Activated CD4-positive, alpha-beta T cell treated with anti-CD3 and anti-CD28 coated beads, Interleukin-2, amount 50 U/mL, for 16 hours (primary cell): Measurements from ENCODE around the gene WBP11.
A peak's percentile ranks its signal among the peaks of the same experiment; 100 is the strongest.

ENCODE experiments used
- DNase-seq: peaks from one replicate; pipeline ENCODE4 v3.0.0-alpha.2; 2020

The WBP11 gene

DNA sequence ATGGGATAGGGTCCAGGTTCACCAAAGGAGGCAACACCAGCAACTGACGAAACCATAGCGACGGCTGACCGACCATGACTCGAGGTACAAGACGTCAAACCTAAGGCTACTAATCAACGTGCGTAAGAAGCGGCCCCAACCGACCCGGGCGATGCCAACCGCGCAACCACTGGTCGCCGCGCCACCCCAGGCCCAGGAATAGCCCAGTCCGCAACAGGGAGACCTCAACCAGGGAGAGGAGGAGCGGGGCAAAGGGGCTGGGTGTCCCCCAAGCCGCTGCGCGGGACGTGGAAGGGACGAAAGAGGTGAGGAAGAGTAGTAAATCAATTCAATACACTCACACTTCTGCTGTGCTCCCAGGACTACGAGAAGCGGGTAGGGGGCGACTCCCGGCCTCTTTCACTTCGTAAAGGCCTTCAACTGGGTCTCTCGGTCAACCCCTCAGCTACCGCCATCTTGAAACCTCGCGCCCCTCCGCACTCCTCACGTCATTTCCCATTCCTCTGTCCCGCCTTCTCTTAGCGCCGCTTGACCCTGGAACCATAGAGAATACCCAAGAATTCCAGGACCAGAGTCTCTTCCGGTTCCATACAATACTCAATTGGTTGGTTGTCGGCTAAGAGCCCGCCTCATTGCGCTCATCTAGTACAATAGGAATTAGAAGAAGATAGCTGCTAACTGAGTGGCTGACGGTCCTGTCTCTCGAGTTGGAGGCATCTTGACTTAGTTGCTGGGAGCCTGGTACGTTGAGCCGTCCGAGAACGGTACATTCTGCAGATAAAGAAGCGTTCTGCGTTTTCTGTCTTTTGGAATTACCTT lies at the start of gene WBP11, which contains the start of gene C12orf60:
Gene WBP11 (minus strand): TSS at position 468 of the 819 bp plus-strand sequence. CDS start 2,095 bp downstream, outside the sequence.
Gene C12orf60 (plus strand): TSS at position 660 of the 819 bp plus-strand sequence. CDS start 19,266 bp downstream, outside the sequence.
- DNase-seq, result peak; percentile 97

DNA sequence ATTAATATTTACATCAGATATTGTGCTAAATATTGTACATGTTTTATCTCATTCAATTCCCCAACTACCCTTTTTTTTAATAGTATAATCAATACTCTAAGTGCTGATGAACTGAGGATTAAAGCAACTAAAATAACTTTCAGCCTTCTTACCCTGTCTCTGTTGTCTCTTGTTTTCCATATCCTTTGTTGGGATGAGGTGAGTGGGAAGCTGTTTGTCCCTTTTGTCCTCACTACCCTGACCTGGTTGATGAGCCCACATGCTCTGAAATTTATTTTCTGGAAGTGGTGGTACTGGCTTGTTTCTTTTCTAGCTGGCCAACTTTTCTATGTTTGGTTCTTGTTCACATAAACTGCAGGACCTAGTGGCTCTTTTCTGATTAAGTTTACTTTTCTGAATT lies 49.6 kb upstream of the WBP11 start:
- DNase-seq, result no peak

DNA sequence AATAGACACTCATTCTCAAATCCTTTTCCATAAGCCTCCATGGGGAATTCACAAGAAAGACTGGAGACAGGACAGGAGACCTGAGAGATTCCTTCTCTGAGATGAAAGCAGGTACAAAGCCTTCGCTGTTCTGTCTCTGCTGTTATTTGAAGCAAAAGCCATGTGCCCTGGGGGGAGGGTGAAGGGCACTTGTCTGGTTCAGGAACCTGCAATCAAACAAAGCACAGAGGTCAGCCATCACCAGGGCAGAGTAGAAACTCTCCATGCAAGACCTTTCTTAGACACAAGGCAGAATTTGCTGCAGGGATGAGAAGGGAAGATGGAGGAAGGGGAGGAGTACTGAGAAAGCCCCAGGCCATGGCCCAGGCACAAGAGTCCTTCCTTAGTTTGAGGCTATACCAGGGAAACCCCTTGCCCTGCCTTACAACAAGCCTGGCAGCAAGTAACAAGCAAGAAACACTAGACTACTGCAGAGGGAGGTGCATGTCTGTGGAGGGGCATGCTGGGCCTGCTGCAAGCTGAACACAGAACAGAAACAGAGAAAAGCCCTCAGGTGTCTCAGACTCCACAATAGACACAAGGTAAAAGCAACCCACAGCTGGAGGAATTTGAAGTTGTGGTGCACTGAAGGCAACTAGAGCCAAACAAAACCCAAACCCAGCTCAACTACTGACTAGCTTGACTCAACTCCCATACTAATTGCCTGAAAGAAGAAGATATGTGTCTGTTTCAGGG lies 47.8 kb upstream of the WBP11 start:
- DNase-seq, result no peak

DNA sequence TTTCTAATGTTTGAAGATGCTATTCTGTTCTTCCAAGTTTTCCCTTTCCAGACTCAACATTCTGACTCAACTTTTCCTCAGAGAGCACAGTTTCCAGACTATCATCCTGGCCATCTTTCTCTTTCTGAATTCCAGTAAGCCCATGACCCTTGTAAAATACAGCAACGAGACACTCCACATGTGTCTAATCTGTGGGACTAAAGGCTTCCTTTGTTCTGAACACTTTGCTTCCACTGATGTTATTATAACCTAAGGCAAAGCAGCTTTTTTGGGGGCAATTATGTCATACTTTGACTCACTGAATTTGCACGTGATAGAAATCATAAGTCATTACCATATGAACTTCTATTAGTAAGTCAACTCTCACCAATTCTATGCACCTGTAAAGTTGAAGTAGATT lies 46.4 kb upstream of the WBP11 start:
- no peak for DNase-seq

DNA sequence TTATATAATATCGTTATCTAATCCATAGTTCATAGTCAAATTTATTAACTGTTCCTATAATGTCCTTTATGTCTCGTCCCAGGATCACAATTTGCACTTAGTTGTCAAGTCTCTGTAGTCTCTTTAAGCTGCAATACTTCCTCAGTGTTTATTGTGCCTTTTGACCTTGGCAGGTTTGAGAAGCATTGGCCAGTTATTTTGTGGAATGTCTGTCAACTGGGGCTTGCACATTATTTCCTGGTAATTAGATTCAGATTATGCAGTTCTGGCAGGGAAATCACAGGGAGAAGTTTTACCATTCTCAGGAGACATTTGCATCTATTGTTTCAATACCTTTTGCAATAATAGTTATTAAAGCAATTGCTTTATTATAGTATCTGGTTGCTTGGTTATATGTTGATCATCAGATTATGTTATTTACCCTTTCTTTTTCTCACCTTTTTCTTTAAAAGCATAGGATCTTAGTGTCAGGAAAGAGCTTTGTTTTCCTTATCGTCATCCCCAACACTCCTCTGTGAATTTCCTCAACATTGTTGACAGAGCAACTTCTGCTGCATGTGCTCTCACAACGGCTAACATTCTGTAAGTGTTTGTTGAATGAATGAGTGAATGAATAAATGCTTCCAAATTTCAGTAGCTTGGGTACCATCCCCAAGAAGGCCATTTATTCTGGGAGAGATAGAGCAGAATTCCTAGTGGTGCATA lies 43.8 kb upstream of the WBP11 start:
- DNase-seq, result no peak

DNA sequence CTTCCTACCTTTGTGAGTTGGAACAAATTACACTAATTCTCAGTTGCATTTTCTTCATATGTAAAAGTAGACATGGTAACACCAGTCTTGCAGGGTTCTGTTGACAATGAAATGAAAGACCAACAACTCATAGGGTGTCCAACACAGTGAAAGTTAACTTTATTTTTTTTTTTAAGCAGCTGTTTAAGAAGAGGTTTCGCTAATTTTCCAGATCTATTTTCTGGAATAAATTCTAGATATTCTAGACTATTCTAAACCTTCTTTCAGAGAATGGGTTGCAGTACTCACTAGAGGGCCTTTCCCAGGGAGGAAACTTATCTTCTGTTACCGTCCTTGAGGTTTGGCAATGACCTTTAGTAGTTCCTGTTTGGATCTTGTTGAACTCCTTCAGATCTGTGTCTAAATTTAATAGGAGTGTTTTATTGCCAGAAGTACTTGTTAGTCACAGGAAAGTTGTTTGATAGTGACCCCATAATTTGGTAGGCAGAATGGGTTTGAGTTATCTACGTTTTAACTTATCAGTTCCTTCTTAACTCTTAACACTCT lies 42.8 kb upstream of the WBP11 start:
- DNase-seq, result no peak

DNA sequence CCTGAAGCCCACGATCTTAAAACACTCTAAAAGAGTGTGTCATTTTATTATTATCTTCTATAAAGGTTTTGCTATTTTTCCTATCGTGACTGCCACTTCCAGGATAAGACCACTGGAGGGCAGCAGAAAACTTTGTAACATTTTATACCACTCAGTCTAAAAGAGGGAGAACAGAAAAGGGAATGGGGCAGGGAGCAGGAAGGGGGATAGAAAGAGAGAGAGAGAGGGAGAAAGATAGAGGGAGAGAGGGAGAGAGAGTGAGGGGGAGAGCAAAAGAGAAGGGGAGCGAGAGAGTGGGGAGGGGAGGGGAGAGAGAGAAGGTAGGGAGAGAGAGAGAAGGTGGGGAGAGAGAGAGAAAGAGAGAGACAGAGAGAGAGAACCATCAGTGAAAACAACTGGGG lies 42.1 kb upstream of the WBP11 start:
- DNase-seq, result peak; percentile 47

DNA sequence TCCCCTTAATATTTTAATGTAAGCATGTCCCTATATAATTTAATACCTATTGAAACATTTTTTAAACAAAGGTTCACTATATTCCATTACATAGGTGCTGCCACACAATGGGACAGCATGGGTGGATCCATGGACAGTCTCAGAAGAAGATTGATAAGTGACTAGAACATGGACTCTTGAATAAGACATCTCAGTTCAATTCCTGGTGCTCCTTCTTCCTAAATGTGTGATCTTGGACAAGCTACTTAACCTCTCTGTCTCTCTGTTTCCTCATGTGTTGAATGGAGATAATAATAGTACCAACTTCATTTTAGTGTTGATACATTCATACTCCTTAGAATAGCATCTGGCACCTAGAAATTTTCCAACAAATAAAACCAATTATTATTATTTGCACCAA lies 41.1 kb upstream of the WBP11 start:
- DNase-seq, result no peak

DNA sequence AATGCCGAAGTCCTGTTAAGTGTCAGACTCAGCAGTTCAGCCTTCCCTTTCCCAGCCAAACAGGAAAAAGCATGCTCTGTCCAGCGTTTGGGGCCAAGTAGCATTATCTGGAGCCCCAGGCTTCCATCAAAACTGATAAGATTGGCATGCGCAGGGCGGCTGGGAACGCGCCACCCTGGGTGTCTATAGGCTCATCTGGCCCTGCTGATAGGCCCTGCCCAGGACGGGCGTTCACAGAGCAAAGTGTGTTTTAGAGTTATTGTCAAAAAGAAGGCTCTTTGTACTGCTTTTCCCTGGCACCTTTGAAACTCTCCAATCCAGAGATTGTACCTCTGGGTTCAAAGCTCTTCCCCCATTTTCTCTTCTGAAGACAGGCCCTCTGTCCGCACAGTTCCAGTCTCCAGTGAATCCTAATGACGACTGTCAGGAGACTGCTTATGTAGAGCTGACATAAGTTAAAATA lies 40.2 kb upstream of the WBP11 start, which contains the start of gene ART4:
Gene ART4 (minus strand): TSS at position 102 of the 463 bp plus-strand sequence. CDS start 413 bp downstream, outside the sequence.
- DNase-seq, result no peak

DNA sequence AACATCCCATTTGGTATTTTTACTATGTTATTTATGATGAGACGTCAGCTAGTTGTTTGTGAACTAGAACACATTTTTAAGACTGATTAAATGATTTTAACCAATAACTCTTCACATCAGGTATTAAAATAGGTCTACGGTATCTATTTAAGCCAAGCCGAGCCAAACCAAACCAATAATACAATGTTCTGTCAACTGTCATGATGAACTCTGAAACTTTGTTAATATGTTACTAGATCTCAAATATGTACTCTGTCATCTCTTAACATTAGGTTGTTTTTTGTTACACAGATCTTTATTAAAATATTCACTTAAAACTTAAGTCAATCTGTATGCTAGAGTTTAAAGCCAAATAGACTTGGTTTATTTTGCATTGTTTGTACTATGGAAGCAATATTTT lies 39.0 kb upstream of the WBP11 start:
- DNase-seq, result no peak

DNA sequence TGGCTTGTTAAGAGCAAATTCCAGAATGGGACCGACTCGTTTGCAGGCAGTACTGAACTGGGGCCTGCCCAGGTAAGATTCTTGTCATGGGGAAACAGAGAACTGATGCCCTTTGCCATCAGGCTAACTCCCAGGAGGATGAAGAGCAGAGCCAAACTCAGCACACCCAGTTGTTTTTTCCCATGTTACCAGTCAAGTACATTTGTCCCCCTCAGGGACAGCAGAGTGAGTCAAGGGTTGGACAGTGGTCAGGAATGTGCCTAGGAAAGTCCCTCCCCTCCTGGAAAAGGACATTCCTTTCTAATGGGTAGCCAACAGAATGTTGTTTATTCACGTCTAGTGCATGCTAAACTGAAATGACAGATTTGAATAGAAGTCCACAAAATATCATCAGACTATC lies 38.5 kb upstream of the WBP11 start:
- no peak for DNase-seq

DNA sequence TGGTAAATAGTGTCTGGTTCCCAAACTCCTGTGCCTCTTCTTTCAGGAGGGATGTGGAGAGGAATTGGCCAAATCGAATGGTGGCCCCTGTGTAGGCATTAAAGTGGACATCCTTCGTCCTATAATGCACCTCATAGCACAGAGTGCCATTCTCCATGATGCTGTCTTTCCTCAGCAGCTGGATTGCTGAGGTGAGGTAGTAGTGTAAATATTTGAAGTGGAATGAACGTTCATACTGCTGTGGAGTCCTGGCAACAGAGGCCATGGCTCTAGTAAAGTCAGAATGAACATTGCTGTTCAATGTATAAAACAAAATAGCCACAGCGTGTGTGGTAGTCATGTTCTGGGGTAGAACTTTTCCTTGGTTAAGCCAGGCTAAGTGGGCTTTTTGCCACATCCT lies 37.3 kb upstream of the WBP11 start:
- DNase-seq, result no peak

DNA sequence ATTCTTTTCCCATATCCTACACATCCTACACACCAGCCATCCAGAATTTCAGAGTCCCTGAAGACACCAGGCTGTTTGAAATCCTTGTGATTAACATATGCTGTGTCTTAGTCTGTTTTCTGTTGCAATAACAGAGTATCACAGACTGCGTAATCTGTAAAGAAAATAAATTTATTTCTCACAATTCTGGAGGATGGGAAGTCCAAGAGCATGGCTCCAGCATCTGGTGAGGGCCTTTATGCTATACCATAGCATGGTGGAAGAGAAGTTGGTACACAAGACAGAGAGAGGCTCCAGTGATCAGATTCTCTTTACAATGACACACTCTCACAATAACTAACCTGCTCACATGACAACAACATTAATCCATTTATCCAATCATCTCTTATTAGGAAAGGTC lies 36.0 kb upstream of the WBP11 start:
- DNase-seq, result no peak

DNA sequence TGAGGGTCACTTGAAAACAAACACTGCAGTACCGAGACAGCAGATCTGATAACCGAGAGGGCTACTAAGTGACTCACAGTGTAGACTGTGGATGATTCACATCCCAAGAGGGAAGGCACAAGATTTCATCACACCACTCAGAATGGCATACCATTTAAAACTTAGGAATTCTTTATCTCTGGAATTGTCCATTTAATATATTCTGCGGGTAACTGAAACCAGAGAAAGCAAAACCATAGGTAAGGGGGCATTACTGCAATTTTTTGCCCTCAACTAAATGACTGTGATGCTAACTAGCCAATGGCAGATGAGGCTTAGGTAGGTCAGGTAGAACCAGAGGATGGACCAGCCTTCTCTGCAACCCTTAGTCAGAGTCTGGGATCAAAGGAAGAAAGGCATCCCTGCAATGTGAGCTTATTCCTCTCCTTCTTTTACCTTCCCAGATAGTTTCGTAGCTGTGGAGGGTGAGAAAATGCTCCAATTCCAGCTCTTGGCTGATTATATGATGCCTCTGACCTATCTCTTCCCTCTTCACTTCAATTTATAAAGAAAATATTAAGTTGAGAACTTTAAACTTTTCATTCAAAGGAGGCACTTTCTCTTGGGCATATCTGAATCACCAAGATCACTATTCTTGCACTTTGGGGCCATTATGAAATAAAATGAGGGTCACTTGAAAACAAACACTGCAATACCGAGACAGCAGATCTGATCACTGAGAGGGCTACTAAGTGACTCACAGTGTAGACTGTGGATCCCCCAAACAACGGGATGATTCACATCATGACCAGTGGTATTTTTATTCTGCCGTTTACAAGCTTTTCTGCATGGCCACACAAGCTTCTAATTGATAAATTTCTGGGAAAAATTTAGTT lies 33.3 kb upstream of the WBP11 start:
- DNase-seq, result no peak

DNA sequence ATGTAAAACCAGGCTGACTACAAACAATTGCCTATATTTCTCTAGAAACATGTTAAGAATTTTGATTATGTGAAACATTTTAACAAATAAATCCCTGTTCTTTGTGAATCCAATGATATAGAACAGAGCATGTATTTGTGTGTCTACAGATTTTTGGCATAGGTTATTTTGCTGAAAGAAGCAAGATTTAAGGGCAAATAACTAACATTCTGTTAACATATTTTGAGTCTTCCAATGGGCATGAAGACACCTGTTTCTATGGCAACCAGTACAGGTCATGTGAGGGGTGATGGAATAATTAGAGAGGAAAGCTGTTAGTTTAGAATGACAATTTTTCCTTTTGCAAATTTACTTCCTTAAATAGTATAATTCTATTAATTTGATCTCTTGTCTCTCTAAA lies 31.2 kb upstream of the WBP11 start:
- no peak for DNase-seq

DNA sequence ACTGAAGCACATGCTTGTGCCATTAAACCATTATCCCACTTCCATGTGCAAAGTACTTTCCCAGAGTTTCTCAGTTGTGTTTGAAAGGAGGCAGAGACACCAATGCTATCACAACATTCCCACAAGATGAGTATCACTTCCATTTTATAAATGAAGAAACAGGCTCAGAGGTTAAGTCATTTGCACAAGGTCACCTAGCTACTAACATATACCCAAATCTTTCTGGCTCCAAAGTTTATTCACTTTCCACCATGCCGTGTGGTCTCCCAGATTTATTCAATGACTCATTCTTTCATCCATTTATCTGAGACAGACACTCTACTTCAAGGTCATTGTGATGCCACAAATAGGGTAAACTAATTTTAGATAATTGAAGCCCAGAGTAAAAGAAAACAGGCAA lies 30.7 kb upstream of the WBP11 start:
- DNase-seq, result no peak

DNA sequence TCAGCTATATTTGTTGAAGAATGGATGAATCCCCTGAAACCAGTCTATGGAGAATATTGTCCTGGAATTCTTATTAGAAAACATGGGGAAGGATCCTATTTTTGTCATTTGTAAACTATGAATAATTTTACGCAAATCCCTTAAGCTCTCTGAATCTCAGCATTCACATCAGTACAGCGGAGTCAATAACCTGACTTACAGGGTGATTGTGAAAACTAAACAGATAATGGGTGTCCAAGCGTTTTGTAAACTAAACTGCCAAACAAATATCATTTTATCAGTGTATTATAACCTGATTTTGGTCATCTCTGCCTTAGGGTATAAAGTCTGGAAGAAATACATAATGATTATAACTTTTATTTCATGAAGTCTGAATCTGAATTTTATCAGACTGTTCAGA lies 30.1 kb upstream of the WBP11 start:
- DNase-seq, result no peak

DNA sequence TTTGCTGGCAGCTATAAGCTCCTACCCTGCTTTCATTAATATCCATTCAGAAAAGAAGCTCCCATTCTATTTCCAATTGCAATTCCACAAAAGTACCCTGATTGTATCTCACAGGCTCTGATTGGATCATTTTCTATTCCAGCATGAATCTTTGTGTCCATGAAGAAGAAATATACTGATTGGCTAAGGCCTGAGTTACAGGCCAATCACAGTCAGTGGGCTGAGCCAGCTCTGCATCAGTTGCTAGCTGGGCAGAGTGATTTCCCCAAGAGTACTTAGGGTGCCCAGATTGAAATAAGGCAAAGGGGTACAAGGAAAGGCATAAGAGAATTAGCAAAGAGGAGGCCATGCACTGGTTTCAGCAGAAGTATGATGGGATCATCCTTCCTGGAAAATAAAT lies 25.6 kb upstream of the WBP11 start:
- DNase-seq, result no peak

DNA sequence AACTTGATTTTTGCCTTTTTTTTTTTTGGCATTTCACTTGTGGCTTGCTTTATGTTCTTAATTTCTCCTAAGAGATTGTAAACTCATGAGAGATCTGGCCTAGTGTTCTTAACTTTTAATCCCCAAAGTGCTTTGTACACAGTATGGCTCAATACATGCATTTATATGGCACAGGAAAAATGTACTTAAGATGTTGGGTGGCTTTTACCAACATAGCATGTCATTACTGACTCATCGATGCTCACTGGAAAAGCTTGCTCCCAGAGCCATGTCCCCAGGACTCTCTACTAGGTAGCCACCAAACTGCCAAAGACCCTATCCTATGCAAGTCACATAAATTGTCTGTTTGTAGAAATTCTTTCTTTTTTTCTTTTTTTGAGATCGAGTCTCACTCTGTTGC lies 23.8 kb upstream of the WBP11 start:
- DNase-seq, result no peak

DNA sequence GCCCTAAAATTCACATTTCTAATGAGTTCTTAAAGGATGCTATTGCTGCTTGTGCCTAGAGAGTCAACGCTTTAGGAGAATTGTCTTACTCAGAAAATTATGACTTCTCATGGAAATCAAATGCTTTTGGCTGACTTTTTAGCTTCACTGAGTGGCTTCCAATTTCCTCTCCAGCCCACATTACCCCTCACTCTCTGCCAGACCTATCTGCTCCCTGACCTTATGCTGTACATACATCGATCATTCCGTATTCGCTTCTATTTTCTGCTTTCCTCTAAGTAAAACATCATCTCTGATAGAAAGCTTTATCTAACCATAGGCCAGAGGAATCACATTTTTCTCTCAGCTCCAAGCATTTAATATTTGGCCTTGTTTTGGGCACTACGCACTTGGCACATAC lies 23.2 kb upstream of the WBP11 start:
- DNase-seq, result no peak

DNA sequence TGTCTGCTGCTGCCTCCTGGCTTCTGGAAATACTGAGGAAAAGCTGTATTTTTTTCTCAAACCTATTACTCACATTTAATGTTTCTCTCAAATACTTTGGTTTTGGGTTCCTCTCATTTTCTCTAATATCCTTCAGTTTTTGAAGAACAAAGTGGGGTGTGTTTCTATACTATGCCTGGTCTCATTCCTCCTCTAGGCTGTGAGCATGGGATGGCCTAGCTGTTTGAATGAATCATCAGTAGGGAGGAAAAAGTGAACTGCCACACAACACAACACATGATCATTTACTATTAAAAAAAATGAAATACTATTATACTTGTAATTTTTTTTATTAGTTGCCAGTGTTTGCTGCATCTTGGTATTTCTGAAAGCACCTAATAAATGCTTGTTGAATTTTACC lies 22.0 kb upstream of the WBP11 start:
- DNase-seq, result no peak

DNA sequence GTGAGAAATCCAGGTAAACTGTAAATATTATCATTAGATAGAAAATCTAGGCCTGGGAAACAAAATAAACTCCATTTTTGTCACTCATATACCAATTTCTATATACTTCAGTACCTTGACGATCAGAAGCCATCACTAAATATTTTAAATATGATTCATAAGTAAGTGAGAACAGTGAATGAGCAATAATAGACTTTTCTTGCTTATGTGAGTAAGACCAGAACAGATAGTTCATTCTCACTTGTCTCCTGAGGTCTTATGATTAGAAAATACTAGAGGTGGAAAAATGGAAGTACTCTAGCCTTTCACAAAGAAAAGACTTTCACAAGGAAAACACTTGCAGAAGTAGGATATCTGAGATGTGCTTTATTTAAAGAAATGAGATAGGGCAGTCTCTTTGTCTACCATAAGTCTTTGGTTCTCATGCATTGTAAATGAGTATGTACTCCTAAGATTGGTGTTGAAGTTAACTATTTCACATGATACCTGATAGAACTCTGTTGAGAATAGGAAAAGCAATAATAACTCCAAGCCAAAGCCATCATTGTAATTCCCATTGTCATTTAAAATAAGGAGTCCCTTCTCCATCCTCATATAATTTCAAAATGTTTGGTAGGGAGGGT lies 20.8 kb upstream of the WBP11 start:
- peak; percentile 27 for DNase-seq
